Retinal pigment epithelial cell (primary cell): ENCODE data around the gene IDH3A.

Source experiments
- DNase-seq: peaks from one replicate; pipeline ENCODE4 v3.0.0-alpha.2; 2010; ENCODE audit warnings: low read depth
- H3K4me3 ChIP-seq: 2 replicates; pipeline ENCODE4 v1.5.1; 2011; ENCODE audit warnings: mild to moderate bottlenecking, low read length, control low read depth, moderate library complexity
- TF ChIP-seq, protein P1 (sequence below): conservative IDR thresholded peaks from 2 replicates; pipeline ENCODE4 v1.5.1; 2011; ENCODE audit warnings: low read depth, low read length, control low read depth, inconsistent platforms

The IDH3A gene

GRCh38 chr15:78167227-78167888, 18.2 kb downstream of the IDH3A start:
- TF ChIP-seq, protein P1, sequence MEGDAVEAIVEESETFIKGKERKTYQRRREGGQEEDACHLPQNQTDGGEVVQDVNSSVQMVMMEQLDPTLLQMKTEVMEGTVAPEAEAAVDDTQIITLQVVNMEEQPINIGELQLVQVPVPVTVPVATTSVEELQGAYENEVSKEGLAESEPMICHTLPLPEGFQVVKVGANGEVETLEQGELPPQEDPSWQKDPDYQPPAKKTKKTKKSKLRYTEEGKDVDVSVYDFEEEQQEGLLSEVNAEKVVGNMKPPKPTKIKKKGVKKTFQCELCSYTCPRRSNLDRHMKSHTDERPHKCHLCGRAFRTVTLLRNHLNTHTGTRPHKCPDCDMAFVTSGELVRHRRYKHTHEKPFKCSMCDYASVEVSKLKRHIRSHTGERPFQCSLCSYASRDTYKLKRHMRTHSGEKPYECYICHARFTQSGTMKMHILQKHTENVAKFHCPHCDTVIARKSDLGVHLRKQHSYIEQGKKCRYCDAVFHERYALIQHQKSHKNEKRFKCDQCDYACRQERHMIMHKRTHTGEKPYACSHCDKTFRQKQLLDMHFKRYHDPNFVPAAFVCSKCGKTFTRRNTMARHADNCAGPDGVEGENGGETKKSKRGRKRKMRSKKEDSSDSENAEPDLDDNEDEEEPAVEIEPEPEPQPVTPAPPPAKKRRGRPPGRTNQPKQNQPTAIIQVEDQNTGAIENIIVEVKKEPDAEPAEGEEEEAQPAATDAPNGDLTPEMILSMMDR = no peak
- no peak overlapping the region for H3K4me3 ChIP-seq
- DNase-seq = no peak

- H3K4me3 ChIP-seq = no peak overlapping the region
- TF ChIP-seq, protein P1 = no peak
- DNase-seq = no peak
These were observed 19.4 kb downstream of the IDH3A start for GRCh38 chr15:78168608-78169007.

GRCh38 chr15:78170848-78171773, 21.9 kb downstream of the IDH3A start:
- DNase-seq = no peak
- no peak overlapping the region for H3K4me3 ChIP-seq
- TF ChIP-seq, protein P1 = no peak

DNA sequence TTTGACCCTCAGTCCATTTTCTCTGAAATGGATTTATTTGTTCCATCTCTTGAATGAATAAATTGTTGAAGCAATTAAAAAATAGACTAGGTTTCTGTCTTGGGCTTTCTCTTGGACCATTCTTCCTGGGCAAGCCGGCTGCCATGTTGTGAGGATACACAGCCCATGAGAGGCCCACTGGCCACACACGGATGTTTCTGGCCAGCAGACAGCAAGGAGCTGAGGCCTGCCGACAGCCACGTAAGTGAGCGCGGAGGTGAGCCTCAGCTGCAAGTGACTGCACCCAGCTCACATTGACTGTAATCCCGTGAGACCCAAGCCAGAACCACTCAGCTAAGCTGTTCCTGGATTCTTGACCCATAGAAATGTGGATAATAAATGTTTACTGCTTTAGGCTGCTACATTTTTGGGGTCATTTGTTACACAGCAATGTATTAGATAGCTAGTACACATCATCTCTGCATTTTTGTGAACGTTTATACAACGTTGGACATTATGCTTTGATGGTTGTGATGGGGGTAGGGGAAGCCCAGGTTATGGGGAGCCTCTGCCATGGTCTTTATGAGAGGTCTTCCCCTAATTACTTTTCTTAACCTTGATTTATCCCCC, 22.8 kb downstream of the IDH3A start:
- no peak for DNase-seq
- TF ChIP-seq, protein P1 = no peak
- H3K4me3 ChIP-seq = no peak overlapping the region

DNA sequence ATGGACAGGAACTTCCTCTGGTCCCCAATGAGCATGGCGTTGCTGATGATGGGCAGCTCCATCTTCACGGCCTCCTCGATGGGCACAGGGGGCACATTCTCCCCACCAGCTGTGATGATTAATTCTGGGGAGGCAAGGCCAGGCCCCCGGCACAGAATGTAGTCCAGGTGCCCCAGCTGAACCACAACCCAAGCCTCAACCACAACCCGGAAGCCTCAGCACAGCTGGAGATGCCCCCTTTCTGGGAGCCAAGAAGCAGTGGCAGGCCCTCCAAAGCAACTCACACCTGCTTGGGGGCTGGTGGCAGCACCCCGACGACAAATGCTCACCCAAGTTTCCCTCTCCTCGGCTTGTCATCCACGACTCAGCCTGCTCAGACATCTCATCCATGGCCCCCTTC, 25.2 kb downstream of the IDH3A start:
- DNase-seq = no peak
- H3K4me3 ChIP-seq = no peak overlapping the region
- TF ChIP-seq, protein P1 = no peak

GRCh38 chr15:78175330-78175729, 26.2 kb downstream of the IDH3A start:
- TF ChIP-seq, protein P1 = no peak
- H3K4me3 ChIP-seq = no peak overlapping the region
- DNase-seq = no peak
